Retinal pigment epithelial cell (primary cell): ENCODE results near the gene ATF6B.

Source experiments
- DNase-seq: peaks from one replicate; pipeline ENCODE4 v3.0.0-alpha.2; 2010; ENCODE audit warnings: low read depth
- H3K4me3 ChIP-seq: 2 replicates; pipeline ENCODE4 v1.5.1; 2011; ENCODE audit warnings: mild to moderate bottlenecking, low read length, control low read depth, moderate library complexity
- CTCF ChIP-seq: conservative IDR thresholded peaks from 2 replicates; pipeline ENCODE4 v1.5.1; 2011; ENCODE audit warnings: low read depth, low read length, control low read depth, inconsistent platforms

Gene ATF6B

GRCh38 chr6:32118782-32119628 lies 9.0 kb downstream of the ATF6B start:
- DNase-seq = peak; percentile 39
- H3K4me3 ChIP-seq = no peak overlapping the region
- TF ChIP-seq CTCF = peak; percentile 97

DNA sequence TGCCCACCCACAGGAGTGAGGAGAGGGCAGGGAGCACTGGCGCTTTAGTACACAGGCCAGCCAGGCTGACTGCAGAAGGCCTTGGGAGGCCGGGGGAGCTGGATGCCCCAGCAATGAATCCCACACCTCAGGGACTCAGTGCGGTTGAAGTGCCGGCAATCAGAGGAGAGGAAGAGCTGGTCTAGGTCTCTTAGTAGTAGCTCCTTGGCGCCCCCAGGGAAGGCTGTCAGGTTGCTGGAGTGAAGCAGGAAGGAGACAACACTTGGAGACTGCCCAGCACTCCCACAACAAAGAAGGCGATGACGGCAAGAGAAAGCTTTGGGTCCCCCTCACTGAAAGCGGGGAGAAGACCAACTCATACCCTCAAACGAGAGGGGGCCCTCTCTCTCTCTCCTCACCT lies 10.6 kb downstream of the ATF6B start:
- no peak overlapping the region for H3K4me3 ChIP-seq
- no peak for TF ChIP-seq CTCF
- DNase-seq = no peak

GRCh38 chr6:32116674-32117073 lies 11.4 kb downstream of the ATF6B start:
- H3K4me3 ChIP-seq = no peak overlapping the region
- TF ChIP-seq CTCF = peak; percentile 60
- no peak for DNase-seq

DNA sequence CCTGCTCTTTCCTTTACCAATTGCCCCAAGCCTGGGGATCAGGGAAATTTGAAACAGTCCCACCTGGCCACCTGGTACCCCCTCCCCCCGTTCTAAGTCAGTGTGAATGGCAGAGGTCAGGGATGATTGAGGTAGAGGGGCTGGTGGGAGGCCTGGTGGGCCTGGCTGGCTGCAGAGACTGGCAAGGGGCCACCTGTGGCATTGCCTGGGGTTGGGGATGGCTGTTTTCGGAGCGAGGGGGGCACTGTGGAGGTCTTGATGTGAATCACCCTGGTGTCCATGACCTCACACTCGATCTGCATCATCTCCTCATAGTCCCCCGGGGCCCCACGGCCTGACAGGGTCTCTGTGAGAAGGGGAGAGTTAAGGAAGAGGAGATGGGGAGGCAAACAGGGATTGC lies 12.4 kb downstream of the ATF6B start:
- TF ChIP-seq CTCF = no peak
- no peak overlapping the region for H3K4me3 ChIP-seq
- no peak for DNase-seq

- no peak overlapping the region for H3K4me3 ChIP-seq
- TF ChIP-seq CTCF = no peak
- no peak for DNase-seq
Measured at GRCh38 chr6:32114796-32115195, 13.2 kb downstream of the ATF6B start.

- no peak overlapping the region for H3K4me3 ChIP-seq
- peak; percentile 47 for TF ChIP-seq CTCF
- peak; percentile 48 for DNase-seq
Measured at GRCh38 chr6:32113386-32114352, 14.4 kb downstream of the ATF6B start.
